ENCODE measurements around the gene FMNL2. TPM values are rescaled to one million over a fixed set of nuclear protein-coding genes. Genes with fewer than 3 reads are reported as not detected.
A peak's percentile ranks its signal among the peaks of the same experiment; 100 is the strongest.

FMNL2 gene
- total RNA-seq, 1 experiment from 2014 or later = 33.6 TPM

GRCh38 chr2:152407204-152407721 lies 72.3 kb downstream of the FMNL2 start:
- peak; percentile 78 for ATAC-seq
- no peaks in the 10 kb centered on the region for H3K27me3 ChIP-seq (ENCODE audit: control insufficient read depth, insufficient read depth, low read length)
- H3K27ac ChIP-seq (ENCODE audit: low read length) = peak overlapping the region; percentile 94
- H3K4me1 ChIP-seq (ENCODE audit: control insufficient read depth, insufficient read depth, low read length) = peaks cover 74% of the 10 kb centered on the region
- no TSS peak for BruUV-seq (replicated peaks)
- intact Hi-C loops (cut with micrococcal nuclease; ENCODE audit: unreplicated experiment) = no loop called here
- no peak for DNase-seq (ENCODE audit: low read depth, low spot score)
- ChIA-PET CTCF (interaction anchor here (0.6 kb wide), 1 partner anchor 263 kb away, joined by 4 read pairs; no protein-coding TSS in a partner anchor), POLR2A (no interaction called here)
- no peaks in the 10 kb centered on the region for H3K36me3 ChIP-seq (ENCODE audit: control insufficient read depth, insufficient read depth, low read length)
- no peaks in the 10 kb centered on the region for H3K9me3 ChIP-seq (ENCODE audit: control insufficient read depth, insufficient read depth, low read depth, low read length)
- in situ Hi-C loops (cut with HindIII; ENCODE audit: low pct_unique_long_range_greater_than_20kb, low sequenced_read_pairs) = no loop called here
- peak overlapping the region; percentile 26 to 53 for H3K4me3 ChIP-seq (ENCODE audit: low read depth in 2 of 2, low read length in 2 of 2)
- TF ChIP-seq POLR2AphosphoS5 (IDR thresholded peaks at IDR 0.05; ENCODE audit: low read depth, low read length) = no peak
- TF ChIP-seq, protein P1, sequence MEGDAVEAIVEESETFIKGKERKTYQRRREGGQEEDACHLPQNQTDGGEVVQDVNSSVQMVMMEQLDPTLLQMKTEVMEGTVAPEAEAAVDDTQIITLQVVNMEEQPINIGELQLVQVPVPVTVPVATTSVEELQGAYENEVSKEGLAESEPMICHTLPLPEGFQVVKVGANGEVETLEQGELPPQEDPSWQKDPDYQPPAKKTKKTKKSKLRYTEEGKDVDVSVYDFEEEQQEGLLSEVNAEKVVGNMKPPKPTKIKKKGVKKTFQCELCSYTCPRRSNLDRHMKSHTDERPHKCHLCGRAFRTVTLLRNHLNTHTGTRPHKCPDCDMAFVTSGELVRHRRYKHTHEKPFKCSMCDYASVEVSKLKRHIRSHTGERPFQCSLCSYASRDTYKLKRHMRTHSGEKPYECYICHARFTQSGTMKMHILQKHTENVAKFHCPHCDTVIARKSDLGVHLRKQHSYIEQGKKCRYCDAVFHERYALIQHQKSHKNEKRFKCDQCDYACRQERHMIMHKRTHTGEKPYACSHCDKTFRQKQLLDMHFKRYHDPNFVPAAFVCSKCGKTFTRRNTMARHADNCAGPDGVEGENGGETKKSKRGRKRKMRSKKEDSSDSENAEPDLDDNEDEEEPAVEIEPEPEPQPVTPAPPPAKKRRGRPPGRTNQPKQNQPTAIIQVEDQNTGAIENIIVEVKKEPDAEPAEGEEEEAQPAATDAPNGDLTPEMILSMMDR (IDR thresholded peaks at IDR 0.05) = peak; percentile 12; the same call in 1 of the 2 replicates

- no TSS peak for BruUV-seq (replicated peaks)
- Histone ChIP-seq H3K9me3 (ENCODE audit: control insufficient read depth, insufficient read depth, low read depth, low read length) (no peaks in the 10 kb centered on the region), H3K27ac (ENCODE audit: low read length) (peak overlapping the region; percentile 94), H3K4me1 (ENCODE audit: control insufficient read depth, insufficient read depth, low read length) (peaks cover 68% of the 10 kb centered on the region), H3K36me3 (ENCODE audit: control insufficient read depth, insufficient read depth, low read length) (no peaks in the 10 kb centered on the region), H3K27me3 (ENCODE audit: control insufficient read depth, insufficient read depth, low read length) (no peaks in the 10 kb centered on the region), H3K4me3 (ENCODE audit: low read depth in 2 of 2, low read length in 2 of 2) (peak overlapping the region in 1 of 2 experiments; percentile 53; a peak in 3 of 4 replicates)
- ATAC-seq = no peak
- ChIA-PET CTCF (no interaction called here), POLR2A (no interaction called here)
- TF ChIP-seq SIN3A (IDR thresholded peaks at IDR 0.05; ENCODE audit: borderline replicate concordance, insufficient read depth, low read depth, low read length) (no peak), TCF7L2 (IDR thresholded peaks at IDR 0.05; ENCODE audit: low read depth, low read length) (no peak), POLR2AphosphoS5 (IDR thresholded peaks at IDR 0.05; ENCODE audit: low read depth, low read length) (no peak)
- TF ChIP-seq, protein P2, sequence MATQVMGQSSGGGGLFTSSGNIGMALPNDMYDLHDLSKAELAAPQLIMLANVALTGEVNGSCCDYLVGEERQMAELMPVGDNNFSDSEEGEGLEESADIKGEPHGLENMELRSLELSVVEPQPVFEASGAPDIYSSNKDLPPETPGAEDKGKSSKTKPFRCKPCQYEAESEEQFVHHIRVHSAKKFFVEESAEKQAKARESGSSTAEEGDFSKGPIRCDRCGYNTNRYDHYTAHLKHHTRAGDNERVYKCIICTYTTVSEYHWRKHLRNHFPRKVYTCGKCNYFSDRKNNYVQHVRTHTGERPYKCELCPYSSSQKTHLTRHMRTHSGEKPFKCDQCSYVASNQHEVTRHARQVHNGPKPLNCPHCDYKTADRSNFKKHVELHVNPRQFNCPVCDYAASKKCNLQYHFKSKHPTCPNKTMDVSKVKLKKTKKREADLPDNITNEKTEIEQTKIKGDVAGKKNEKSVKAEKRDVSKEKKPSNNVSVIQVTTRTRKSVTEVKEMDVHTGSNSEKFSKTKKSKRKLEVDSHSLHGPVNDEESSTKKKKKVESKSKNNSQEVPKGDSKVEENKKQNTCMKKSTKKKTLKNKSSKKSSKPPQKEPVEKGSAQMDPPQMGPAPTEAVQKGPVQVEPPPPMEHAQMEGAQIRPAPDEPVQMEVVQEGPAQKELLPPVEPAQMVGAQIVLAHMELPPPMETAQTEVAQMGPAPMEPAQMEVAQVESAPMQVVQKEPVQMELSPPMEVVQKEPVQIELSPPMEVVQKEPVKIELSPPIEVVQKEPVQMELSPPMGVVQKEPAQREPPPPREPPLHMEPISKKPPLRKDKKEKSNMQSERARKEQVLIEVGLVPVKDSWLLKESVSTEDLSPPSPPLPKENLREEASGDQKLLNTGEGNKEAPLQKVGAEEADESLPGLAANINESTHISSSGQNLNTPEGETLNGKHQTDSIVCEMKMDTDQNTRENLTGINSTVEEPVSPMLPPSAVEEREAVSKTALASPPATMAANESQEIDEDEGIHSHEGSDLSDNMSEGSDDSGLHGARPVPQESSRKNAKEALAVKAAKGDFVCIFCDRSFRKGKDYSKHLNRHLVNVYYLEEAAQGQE (IDR thresholded peaks at IDR 0.05; ENCODE audit: insufficient read depth in 1 of 2, low read depth in 2 of 2, low read length in 1 of 2) = no peak
- TF ChIP-seq, protein P1 (IDR thresholded peaks at IDR 0.05) = no peak
- no peak for DNase-seq (ENCODE audit: low read depth, low spot score)
- in situ Hi-C loops (cut with HindIII; ENCODE audit: low pct_unique_long_range_greater_than_20kb, low sequenced_read_pairs) (no loop called here), intact Hi-C loops (cut with micrococcal nuclease; ENCODE audit: unreplicated experiment) (no loop called here)
Measured at GRCh38 chr2:152407806-152408205, 72.8 kb downstream of the FMNL2 start.

Measured in Panc1 (cell line).